Left lung (tissue), 10 donors: ENCODE results near the gene CBY2. TPM values are rescaled to one million over a fixed set of nuclear protein-coding genes. Genes with fewer than 3 reads are reported as not detected.

Experiments
- ATAC-seq: fragments of 200-7000 bp; cut with Tn5 transposase; one replicate; pipeline ENCODE4 v1.9.1; 2020; ENCODE audit warnings: moderate library complexity
- DNase-seq, 4 donors: peaks; one replicate each; pipeline ENCODE4 v3.0.0-alpha.2; 2013 to 2020
- H3K27ac ChIP-seq, 2 donors: fragments of 200-600 bp; sonication (generic) in 1 of 2; one replicate each; pipeline versions ENCODE4 v1.5.0 to v1.8.0; 2020 to 2021
- H3K27me3 ChIP-seq, 2 donors: fragments of 200-600 bp; sonication (generic) in 1 of 2; one replicate each; pipeline versions ENCODE4 v1.5.0 to v1.8.0; 2020 to 2021
- H3K36me3 ChIP-seq, 2 donors: fragments of 200-600 bp; sonication (generic) in 1 of 2; one replicate each; pipeline versions ENCODE4 v1.5.0 to v1.8.0; 2020 to 2021
- H3K4me1 ChIP-seq, 2 donors: fragments of 200-600 bp; one replicate each; pipeline ENCODE4 v1.8.0; 2021
- H3K4me3 ChIP-seq, 2 donors: fragments of 200-600 bp; sonication (generic) in 1 of 2; one replicate each; pipeline versions ENCODE4 v1.5.0 to v1.8.0; 2020 to 2021; ENCODE audit warnings: mild to moderate bottlenecking in 1 of 2
- H3K9me3 ChIP-seq, 2 donors: fragments of 200-600 bp; sonication (generic) in 1 of 2; one replicate each; pipeline versions ENCODE4 v1.5.0 to v1.8.0; 2020 to 2021
- CTCF ChIP-seq, 2 donors: fragments of 200-600 bp; sonication (generic) in 1 of 2; IDR thresholded peaks; one replicate each; pipeline versions ENCODE4 v1.5.0 to v1.8.0; 2021; ENCODE audit warnings: antibody characterized with exemption in 2 of 2
- intact Hi-C, 2 donors: fragments of 100-400 bp; cut with DNase I; formaldehyde crosslinking; loops; one replicate each; pipeline versions ENCODE4 v1.11.2 to v1.14.2; 2022
- polyA plus RNA-seq, 6 donors: library from polyadenylated mRNA; unstranded; fragments of 120-200 nt; gene quantifications; one replicate each; pipeline ENCODE4 v1.2.1, GENCODE V29; 2013; ENCODE audit not compliant: insufficient read length in 6 of 6
- total RNA-seq, 2 donors: library from RNA; stranded (reverse); fragmentation: NEBNext Ultra II Directional; extraction: Animal tissue kit (Norgen Biotek cat#: 25700); gene quantifications; one replicate each; pipeline ENCODE4 v1.2.1, GENCODE V29; 2021
- donor health status: DM: no; HTN: yes; CAD: no.
- donor health status: DM: no; HTN: no; CAD: no.

The CBY2 gene
- total and polyA plus RNA-seq, 8 donors: not detected

GRCh38 chr13:45742985-45743384, 40.9 kb downstream of the CBY2 start:
- DNase-seq: no peak
- Histone ChIP-seq H3K9me3 (no peaks in the 10 kb centered on the region), H3K4me3 (no peak overlapping the region), H3K36me3 (no peaks in the 10 kb centered on the region), H3K27ac (no peak overlapping the region), H3K27me3 (no peaks in the 10 kb centered on the region), H3K4me1 (no peaks in the 10 kb centered on the region)
- intact Hi-C loops: no loop called here
- no peak for ATAC-seq
- TF ChIP-seq CTCF (IDR thresholded peaks at IDR 0.05): no peak

GRCh38 chr13:45744979-45745378, 42.9 kb downstream of the CBY2 start:
- no peaks in the 10 kb centered on the region for H3K9me3 ChIP-seq
- intact Hi-C loops: no loop called here
- no peaks in the 10 kb centered on the region for H3K36me3 ChIP-seq
- H3K27ac ChIP-seq: no peak overlapping the region
- no peak for TF ChIP-seq CTCF (IDR thresholded peaks at IDR 0.05)
- H3K4me1 ChIP-seq: no peaks in the 10 kb centered on the region
- no peak overlapping the region for H3K4me3 ChIP-seq
- peaks cover 0 to 4% of the 10 kb centered on the region in 2 donors for H3K27me3 ChIP-seq
- ATAC-seq (no peak), DNase-seq (no peak)

GRCh38 chr13:45747071-45747470, 45.0 kb downstream of the CBY2 start:
- TF ChIP-seq CTCF (IDR thresholded peaks at IDR 0.05): no peak
- no peaks in the 10 kb centered on the region for H3K4me1 ChIP-seq
- no peak overlapping the region for H3K27ac ChIP-seq
- H3K27me3 ChIP-seq: peaks cover 0 to 4% of the 10 kb centered on the region in 2 donors
- DNase-seq (no peak), ATAC-seq (peak; percentile 33)
- no peaks in the 10 kb centered on the region for H3K36me3 ChIP-seq
- no peaks in the 10 kb centered on the region for H3K9me3 ChIP-seq
- intact Hi-C loops: no loop called here
- no peak overlapping the region for H3K4me3 ChIP-seq

GRCh38 chr13:45748941-45749759, 47.0 kb downstream of the CBY2 start:
- intact Hi-C loops: no loop called here
- Histone ChIP-seq H3K4me3 (no peak overlapping the region), H3K36me3 (no peaks in the 10 kb centered on the region), H3K27me3 (peaks cover 0 to 4% of the 10 kb centered on the region in 2 donors), H3K4me1 (no peaks in the 10 kb centered on the region), H3K9me3 (no peaks in the 10 kb centered on the region), H3K27ac (no peak overlapping the region)
- peak in 1 of 4 donors; percentile 15 for DNase-seq
- no peak for ATAC-seq
- no peak for TF ChIP-seq CTCF (IDR thresholded peaks at IDR 0.05)

GRCh38 chr13:45750566-45750965, 48.4 kb downstream of the CBY2 start:
- Histone ChIP-seq H3K36me3 (no peaks in the 10 kb centered on the region), H3K9me3 (no peaks in the 10 kb centered on the region), H3K4me3 (no peak overlapping the region), H3K27ac (no peak overlapping the region), H3K4me1 (no peaks in the 10 kb centered on the region), H3K27me3 (peaks cover 0 to 4% of the 10 kb centered on the region in 2 donors)
- DNase-seq (no peak), ATAC-seq (no peak)
- no peak for TF ChIP-seq CTCF (IDR thresholded peaks at IDR 0.05)
- intact Hi-C loops: no loop called here
